Fibroblast of lung (primary cell): ENCODE data around the gene CETN3.

Experiments
- CTCF ChIP-seq, 2 donors: IDR thresholded peaks in 1 of 2; conservative IDR thresholded peaks in 1 of 2; 1 replicate in 1 of 2; 2 replicates in 1 of 2; pipeline ENCODE4 v1.5.1; 2011 to 2012; ENCODE audit warnings: low read length in 2 of 2, control low read depth in 1 of 2, inconsistent platforms in 1 of 2, low read depth in 1 of 2, mild to moderate bottlenecking in 1 of 2
- EZH2 ChIP-seq: IDR thresholded peaks from 2 replicates; pipeline ENCODE4 v1.5.1; 2012; ENCODE audit warnings: low read length, control low read depth, mild to moderate bottlenecking; ENCODE audit errors: missing control alignments

GRCh38 chr5:90421136-90421535 is 11.6 kb upstream of the CETN3 start:
- TF ChIP-seq CTCF (conservative IDR thresholded peaks at IDR 0.05 in 1 of 2, IDR thresholded peaks at IDR 0.05 in 1 of 2; ENCODE audit: low read depth in 1 of 2, low read length in 2 of 2) (no peak), EZH2 (no peak)
